Stomach (tissue), 4 donors: ENCODE measurements around the gene LEFTY1.

ENCODE experiments used
- CTCF ChIP-seq, 7 experiments: fragments of 450-650 bp in 4 of 7; fragments of 200-600 bp in 3 of 7; sonication (generic) in 3 of 7; IDR thresholded peaks; one replicate each; pipeline ENCODE4 v1.5.1; 2016 to 2019; ENCODE audit warnings: antibody characterized with exemption in 7 of 7, control low read depth in 2 of 7, mild to moderate bottlenecking in 1 of 7
- EP300 ChIP-seq: sonication (generic); formaldehyde crosslinking; IDR thresholded peaks from one replicate; pipeline ENCODE4 v1.6.1; 2017; ENCODE audit warnings: antibody characterized with exemption
- POLR2A ChIP-seq, 4 donors: fragments of 450-650 bp; IDR thresholded peaks; one replicate each; pipeline ENCODE4 v1.6.1; 2016; ENCODE audit warnings: antibody characterized with exemption in 4 of 4, control low read depth in 2 of 4, mild to moderate bottlenecking in 1 of 4, moderate library complexity in 1 of 4
- POLR2AphosphoS5 ChIP-seq, 3 donors: sonication (generic); formaldehyde crosslinking; IDR thresholded peaks; one replicate each; pipeline ENCODE4 v1.6.1; 2016; ENCODE audit warnings: antibody characterized with exemption in 3 of 3

GRCh38 chr1:225875044-225875815, 13.7 kb downstream of the LEFTY1 start:
- TF ChIP-seq CTCF (IDR thresholded peaks at IDR 0.05), result no peak
- no peak for TF ChIP-seq EP300
- no peak for TF ChIP-seq POLR2A (IDR thresholded peaks at IDR 0.05)
- peak in 2 of 3 donors; percentile 57 to 63 for TF ChIP-seq POLR2AphosphoS5 (IDR thresholded peaks at IDR 0.05)
